Colonic mucosa (tissue), 4 donors: ENCODE data around the gene F12. TPM values are rescaled to one million over a fixed set of nuclear protein-coding genes. Genes with fewer than 3 reads are reported as not detected.
"Not testable (repeated sequence)": the region's sequence is repeated elsewhere in the genome, so short reads cannot be mapped to it uniquely, and the experiment has no call there.

Source experiments
- DNase-seq: peaks from one replicate; pipeline ENCODE4 v3.0.0-alpha.2; 2020
- H3K27ac ChIP-seq: fragments of 200-600 bp; one replicate; pipeline ENCODE4 v1.8.0; 2021
- H3K27me3 ChIP-seq: fragments of 200-600 bp; one replicate; pipeline ENCODE4 v1.8.0; 2021
- H3K36me3 ChIP-seq: fragments of 200-600 bp; one replicate; pipeline ENCODE4 v1.8.0; 2021
- H3K4me1 ChIP-seq: fragments of 200-600 bp; one replicate; pipeline ENCODE4 v1.8.0; 2021; ENCODE audit warnings: mild to moderate bottlenecking
- H3K4me3 ChIP-seq: fragments of 200-600 bp; one replicate; pipeline ENCODE4 v1.8.0; 2021
- H3K9ac ChIP-seq, 2 donors: one replicate each; pipeline ENCODE4 v1.7.0; 2013; ENCODE audit warnings: control low read depth in 2 of 2, low read depth in 2 of 2, low read length in 2 of 2
- H3K9me3 ChIP-seq: fragments of 200-600 bp; one replicate; pipeline ENCODE4 v1.8.0; 2021
- CTCF ChIP-seq: fragments of 200-600 bp; IDR thresholded peaks from one replicate; pipeline ENCODE4 v1.8.0; 2022; ENCODE audit warnings: antibody characterized with exemption, mild to moderate bottlenecking
- intact Hi-C: fragments of 100-400 bp; cut with DNase I; formaldehyde crosslinking; loops from one replicate; pipeline ENCODE4 v1.14.1; 2022
- total RNA-seq, 2 donors: library from RNA; stranded (reverse); fragmentation: NEBNext Ultra II Directional in 1 of 2; extraction: Animal tissue kit (Norgen Biotek cat#: 25700) in 1 of 2; gene quantifications; one replicate each; pipeline ENCODE4 v1.2.1, GENCODE V29; 2021
- donor health status: healthy.
- donor health status: DM: no; HTN: no; CAD: no.
- donor health status: DM: no; HTN: no; CAD: no.

The F12 gene
- total RNA-seq, 2 donors from 2014 or later: 14.7 to 34.0 TPM

GRCh38 chr5:177380805-177381126 lies 28.6 kb downstream of the F12 start:
- Histone ChIP-seq H3K4me3 (no peak overlapping the region), H3K9ac (no peak overlapping the region), H3K27ac (no peak overlapping the region), H3K27me3 (no peaks in the 10 kb centered on the region), H3K36me3 (no peaks in the 10 kb centered on the region), H3K4me1 (no peaks in the 10 kb centered on the region), H3K9me3 (no peaks in the 10 kb centered on the region)
- DNase-seq: no peak
- no peak for TF ChIP-seq CTCF
- intact Hi-C loops: no loop called here

GRCh38 chr5:177378884-177379883 lies 30.2 kb downstream of the F12 start:
- no peak for DNase-seq
- H3K27ac ChIP-seq: no peak overlapping the region

DNA sequence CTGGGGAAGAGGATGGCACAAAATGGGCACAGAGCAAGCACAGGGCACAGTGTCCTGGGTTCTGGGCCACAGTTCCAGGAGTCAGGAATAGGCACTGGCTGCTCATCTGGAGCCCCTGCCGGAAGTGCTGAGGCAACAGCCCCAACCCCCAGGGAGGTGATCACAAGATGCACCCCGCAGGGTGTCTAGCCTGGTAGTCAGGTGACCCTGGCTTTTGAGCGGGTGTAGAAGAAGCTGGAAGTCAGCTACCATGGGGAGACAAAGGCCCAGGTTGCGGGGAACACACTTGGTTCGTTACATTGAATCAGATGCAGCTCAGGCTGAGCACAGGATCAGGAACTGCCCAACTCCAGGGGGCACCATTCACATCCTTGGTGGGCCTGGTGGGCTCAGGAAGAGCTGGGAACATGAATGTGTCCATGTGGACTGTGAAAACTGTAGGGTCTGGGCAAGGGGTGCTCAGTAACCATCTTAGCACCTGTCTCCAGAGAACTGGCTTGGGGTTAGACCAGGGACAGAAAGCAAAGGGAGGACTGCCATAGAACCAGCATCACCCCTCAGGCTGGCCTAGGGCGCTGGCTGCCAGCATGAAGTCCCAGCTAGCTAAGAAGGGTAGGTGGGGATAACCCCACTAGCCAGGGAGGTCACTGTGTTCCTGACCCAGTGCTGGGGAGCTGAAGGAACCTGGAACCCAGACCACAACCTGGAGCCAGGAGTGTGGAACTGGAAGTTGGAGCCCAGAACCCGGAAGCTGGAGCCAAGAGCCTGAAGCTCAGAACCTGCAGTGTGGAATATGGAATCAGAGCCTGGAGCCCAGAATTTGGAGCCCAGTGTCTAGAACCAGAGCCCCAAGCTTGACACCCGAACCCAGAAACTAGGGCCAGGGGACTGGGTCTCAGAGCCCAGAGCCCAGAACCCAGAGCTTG lies 31.2 kb downstream of the F12 start:
- H3K27me3 ChIP-seq: no peaks in the 10 kb centered on the region
- no peaks in the 10 kb centered on the region for H3K4me1 ChIP-seq
- no peak overlapping the region for H3K4me3 ChIP-seq
- DNase-seq: no peak
- TF ChIP-seq CTCF: no peak
- H3K27ac ChIP-seq: no peak overlapping the region
- H3K9me3 ChIP-seq: no peaks in the 10 kb centered on the region
- intact Hi-C loops: loop anchor here (5.0 kb wide), 1 partner anchor 51 kb away; no protein-coding TSS in a partner anchor
- no peaks in the 10 kb centered on the region for H3K36me3 ChIP-seq
- H3K9ac ChIP-seq: no peak overlapping the region

More at GRCh38 chr5:177378884-177379883, 30.2 kb downstream of the F12 start:
- Histone ChIP-seq H3K27me3 (no peaks in the 10 kb centered on the region), H3K4me3 (no peak overlapping the region), H3K9ac (no peak overlapping the region), H3K4me1 (no peaks in the 10 kb centered on the region), H3K36me3 (no peaks in the 10 kb centered on the region), H3K9me3 (no peaks in the 10 kb centered on the region)
- intact Hi-C loops: loop anchor here (5.0 kb wide), 1 partner anchor 52 kb away; no protein-coding TSS in a partner anchor
- no peak for TF ChIP-seq CTCF

- peaks cover 7% of the 10 kb centered on the region for H3K4me1 ChIP-seq
- H3K27me3 ChIP-seq: no peaks in the 10 kb centered on the region
- no peak for TF ChIP-seq CTCF
- H3K9me3 ChIP-seq: no peaks in the 10 kb centered on the region
- DNase-seq: no peak
- no peak overlapping the region for H3K4me3 ChIP-seq
- H3K9ac ChIP-seq: no peak overlapping the region
- no peaks in the 10 kb centered on the region for H3K36me3 ChIP-seq
- intact Hi-C loops: loop anchor here (5.0 kb wide), 1 partner anchor 49 kb away; no protein-coding TSS in a partner anchor
- H3K27ac ChIP-seq: no peak overlapping the region
These were observed 33.3 kb downstream of the F12 start for GRCh38 chr5:177376107-177376506.

DNA sequence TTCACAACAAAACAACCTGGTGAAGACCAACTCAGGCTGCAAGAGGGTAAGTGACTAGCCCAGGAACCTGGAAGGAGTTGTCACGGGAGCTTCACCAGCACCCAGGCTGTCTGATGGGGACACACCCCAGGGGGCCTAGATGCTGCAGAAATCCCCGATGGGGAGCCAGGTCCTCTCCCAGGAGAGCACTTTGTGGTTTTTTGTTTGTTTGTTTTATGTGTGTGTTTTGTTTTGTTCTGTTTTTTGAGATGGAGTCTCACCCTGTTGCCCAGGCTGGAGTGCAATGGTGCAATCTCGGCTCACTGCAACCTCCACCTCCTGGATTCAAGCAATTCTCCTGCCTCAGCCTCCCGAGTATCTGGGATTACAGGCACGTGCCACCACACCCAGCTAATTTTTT lies 33.8 kb downstream of the F12 start:
- intact Hi-C loops: loop anchor here (5.0 kb wide), 1 partner anchor 48 kb away; no protein-coding TSS in a partner anchor
- H3K36me3 ChIP-seq, H3K27ac ChIP-seq, H3K4me1 ChIP-seq, H3K9me3 ChIP-seq, H3K9ac ChIP-seq, H3K27me3 ChIP-seq, H3K4me3 ChIP-seq, DNase-seq: not testable (repeated sequence)
